GM19324 (cell line): Measurements from ENCODE around the gene TCERG1L.

Experiments
- ATAC-seq: cut with Tn5 transposase; IDR thresholded peaks from one replicate; pipeline ENCODE4 v1.9.1; 2021; ENCODE audit warnings: mild to moderate bottlenecking, moderate library complexity; ENCODE audit not compliant: unreplicated experiment, low FRiP score

TCERG1L gene

GRCh38 chr10:131174651-131175540, 136.6 kb downstream of the TCERG1L start:
- ATAC-seq = no peak

GRCh38 chr10:131174211-131174565, 137.3 kb downstream of the TCERG1L start:
- no peak for ATAC-seq

GRCh38 chr10:131173484-131174210, 137.9 kb downstream of the TCERG1L start:
- no peak for ATAC-seq

- ATAC-seq = no peak
Measured at GRCh38 chr10:131172433-131172832, 139.1 kb downstream of the TCERG1L start.

- ATAC-seq = no peak
Measured at GRCh38 chr10:131169146-131169545, 142.4 kb downstream of the TCERG1L start.

GRCh38 chr10:131168238-131168875, 143.2 kb downstream of the TCERG1L start:
- no peak for ATAC-seq

GRCh38 chr10:131167036-131167860, 144.3 kb downstream of the TCERG1L start:
- no peak for ATAC-seq

- ATAC-seq = no peak
Measured at GRCh38 chr10:131166486-131166885, 145.0 kb downstream of the TCERG1L start.

- no peak for ATAC-seq
Measured at GRCh38 chr10:131165092-131165491, 146.4 kb downstream of the TCERG1L start.

GRCh38 chr10:131162866-131163843, 148.4 kb downstream of the TCERG1L start:
- ATAC-seq = no peak

GRCh38 chr10:131162211-131162610, 149.3 kb downstream of the TCERG1L start:
- ATAC-seq = no peak

- ATAC-seq = no peak
Measured at GRCh38 chr10:131161087-131161486, 150.4 kb downstream of the TCERG1L start.

GRCh38 chr10:131160219-131160875, 151.2 kb downstream of the TCERG1L start:
- ATAC-seq = no peak

- no peak for ATAC-seq
Measured at GRCh38 chr10:131159771-131160170, 151.8 kb downstream of the TCERG1L start.

GRCh38 chr10:131158695-131159094, 152.8 kb downstream of the TCERG1L start:
- no peak for ATAC-seq

GRCh38 chr10:131157899-131158298, 153.6 kb downstream of the TCERG1L start:
- ATAC-seq = no peak

- no peak for ATAC-seq
Measured at GRCh38 chr10:131155876-131156230, 155.7 kb downstream of the TCERG1L start.

GRCh38 chr10:131155218-131155875, 156.2 kb downstream of the TCERG1L start:
- no peak for ATAC-seq
